Measurements from ENCODE around the gene NRK. TPM values are rescaled to one million over a fixed set of nuclear protein-coding genes. Genes with fewer than 3 reads are reported as not detected.
"Not testable (repeated sequence)": the region's sequence is repeated elsewhere in the genome, so short reads cannot be mapped to it uniquely, and the experiment has no call there.

The NRK gene
- not detected for polyA plus RNA-seq (ENCODE audit: low read depth in 6 of 6)

GRCh38 chrX:105822138-105823091, at the start of gene NRK:
TSS of gene NRK (plus strand) at chrX:105822539. CDS start at chrX:105822846, 307 bp downstream.
- peaks cover 0 to 24% (median 5%) of the 10 kb centered on the region in 7 donors for H3K9me3 Mint-ChIP-seq
- peaks cover 0 to 7% of the 10 kb centered on the region in 2 donors for H3K36me3 Mint-ChIP-seq
- no peak within 1 kb of the TSS for H3K27ac Mint-ChIP-seq
- peaks cover 7 to 33% (median 26%) of the 10 kb centered on the region in 3 donors for H3K27me3 Mint-ChIP-seq
- no peak for DNase-seq
- no peak for ATAC-seq (ENCODE audit: low read depth in 2 of 2)
- peak within 1 kb of the TSS in 1 of 8 donors; percentile 51 for H3K4me3 Mint-ChIP-seq
- H3K4me1 Mint-ChIP-seq: no peaks in the 10 kb centered on the region

DNA sequence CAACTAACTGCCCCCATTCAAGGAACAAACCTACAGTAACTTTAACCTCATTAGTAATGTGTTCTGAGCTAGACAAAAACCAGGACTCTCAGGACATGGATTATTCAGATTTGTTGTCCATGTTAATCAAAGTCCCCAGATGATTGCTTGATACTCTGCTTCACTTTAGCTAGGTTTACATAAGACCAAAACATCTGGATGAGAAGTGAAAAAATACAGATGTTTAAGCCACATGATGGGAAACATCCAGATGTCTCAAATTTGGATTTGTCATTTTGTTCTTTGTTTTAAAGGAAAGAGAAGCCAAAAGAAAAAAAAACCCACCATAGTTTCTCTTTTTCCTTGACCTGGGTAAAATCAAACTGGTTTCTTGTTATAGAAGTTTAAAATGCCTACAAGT, 48.5 kb upstream of the NRK start:
- DNase-seq: no peak
- no peaks in the 10 kb centered on the region for H3K36me3 Mint-ChIP-seq
- H3K4me1 Mint-ChIP-seq: no peaks in the 10 kb centered on the region
- H3K9me3 Mint-ChIP-seq: peaks cover 0 to 4% (median 0%) of the 10 kb centered on the region in 7 donors
- H3K4me3 Mint-ChIP-seq: no peak overlapping the region
- no peak overlapping the region for H3K27ac Mint-ChIP-seq
- no peak for ATAC-seq (ENCODE audit: low read depth in 2 of 2)
- H3K27me3 Mint-ChIP-seq: no peaks in the 10 kb centered on the region

GRCh38 chrX:105775679-105776078, 46.7 kb upstream of the NRK start:
- ATAC-seq (ENCODE audit: low read depth in 2 of 2): no peak
- H3K4me1 Mint-ChIP-seq: no peaks in the 10 kb centered on the region
- H3K36me3 Mint-ChIP-seq: no peaks in the 10 kb centered on the region
- no peak overlapping the region for H3K27ac Mint-ChIP-seq
- H3K27me3 Mint-ChIP-seq: no peaks in the 10 kb centered on the region
- H3K4me3 Mint-ChIP-seq: no peak overlapping the region
- no peak for DNase-seq
- H3K9me3 Mint-ChIP-seq: peaks cover 0 to 3% (median 0%) of the 10 kb centered on the region in 7 donors

DNA sequence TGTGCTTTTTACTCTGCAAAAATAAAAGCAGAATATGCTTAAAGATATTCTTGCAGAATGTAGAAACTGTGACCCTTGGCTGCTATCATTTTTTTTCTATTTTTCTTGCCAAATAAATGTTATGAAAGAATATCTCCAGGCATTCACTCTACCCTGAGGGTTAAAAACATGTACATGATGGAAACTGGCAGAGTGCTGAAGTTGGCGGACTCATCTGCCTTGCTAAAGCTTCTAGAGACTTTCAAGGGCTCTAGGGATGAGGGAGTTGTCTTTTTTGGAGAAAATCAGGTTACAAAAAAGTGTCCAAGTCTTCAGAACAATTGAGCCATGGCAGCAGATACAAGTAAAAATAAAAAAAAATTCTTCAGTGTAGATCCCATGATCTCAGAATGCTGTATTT, 40.5 kb upstream of the NRK start:
- Mint-ChIP-seq H3K4me1 (no peaks in the 10 kb centered on the region), H3K27me3 (no peaks in the 10 kb centered on the region), H3K9me3 (peaks cover 0 to 4% (median 1%) of the 10 kb centered on the region in 7 donors), H3K27ac (no peak overlapping the region), H3K36me3 (no peaks in the 10 kb centered on the region), H3K4me3 (no peak overlapping the region)
- ATAC-seq (ENCODE audit: low read depth in 2 of 2) (no peak), DNase-seq (no peak)

GRCh38 chrX:105796877-105797276, 25.5 kb upstream of the NRK start:
- not testable (repeated sequence) for H3K36me3 Mint-ChIP-seq; H3K27ac Mint-ChIP-seq; H3K27me3 Mint-ChIP-seq; H3K4me1 Mint-ChIP-seq; H3K9me3 Mint-ChIP-seq; H3K4me3 Mint-ChIP-seq; DNase-seq; ATAC-seq (ENCODE audit: low read depth in 2 of 2)

DNA sequence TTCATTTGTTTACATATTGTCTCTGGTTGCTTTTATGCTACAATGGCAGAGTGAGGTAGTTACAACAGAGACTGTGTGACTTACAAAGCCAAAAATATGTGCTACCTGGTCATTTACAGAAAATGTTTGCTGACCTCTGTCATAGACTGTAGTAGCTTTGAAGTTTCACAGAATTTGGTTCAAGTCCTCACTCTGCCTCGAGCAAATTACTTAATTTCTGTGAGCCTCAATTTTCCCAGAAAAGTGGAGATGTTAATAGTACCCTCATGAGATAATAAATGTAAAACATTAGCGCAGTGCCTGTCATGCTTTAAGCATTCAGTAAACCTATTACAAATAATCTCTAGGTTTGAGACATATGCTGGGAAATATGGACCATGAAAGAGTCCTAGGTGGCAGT, 18.4 kb upstream of the NRK start:
- DNase-seq (no peak), ATAC-seq (ENCODE audit: low read depth in 2 of 2) (no peak)
- no peaks in the 10 kb centered on the region for H3K36me3 Mint-ChIP-seq
- no peak overlapping the region for H3K4me3 Mint-ChIP-seq
- H3K27me3 Mint-ChIP-seq: no peaks in the 10 kb centered on the region
- no peak overlapping the region for H3K27ac Mint-ChIP-seq
- H3K4me1 Mint-ChIP-seq: no peaks in the 10 kb centered on the region
- peaks cover 0 to 40% (median 14%) of the 10 kb centered on the region in 7 donors for H3K9me3 Mint-ChIP-seq

- H3K27me3 Mint-ChIP-seq; ATAC-seq (ENCODE audit: low read depth in 2 of 2); DNase-seq; H3K4me3 Mint-ChIP-seq; H3K27ac Mint-ChIP-seq; H3K4me1 Mint-ChIP-seq; H3K36me3 Mint-ChIP-seq: not testable (repeated sequence)
- peaks cover 0 to 50% (median 16%) of the 10 kb centered on the region in 7 donors for H3K9me3 Mint-ChIP-seq
Measured at GRCh38 chrX:105805655-105806054, 16.7 kb upstream of the NRK start.

GRCh38 chrX:105816517-105816916, 5.8 kb upstream of the NRK start:
- peaks cover 2 to 20% (median 5%) of the 10 kb centered on the region in 7 donors for H3K9me3 Mint-ChIP-seq
- DNase-seq (no peak), ATAC-seq (ENCODE audit: low read depth in 2 of 2) (no peak)
- H3K36me3 Mint-ChIP-seq: peaks cover 0 to 7% of the 10 kb centered on the region in 2 donors
- H3K27me3 Mint-ChIP-seq: peaks cover 7 to 31% (median 13%) of the 10 kb centered on the region in 3 donors
- H3K27ac Mint-ChIP-seq: peak overlapping the region in 1 of 6 donors; percentile 38
- no peak overlapping the region for H3K4me3 Mint-ChIP-seq
- H3K4me1 Mint-ChIP-seq: no peaks in the 10 kb centered on the region

DNA sequence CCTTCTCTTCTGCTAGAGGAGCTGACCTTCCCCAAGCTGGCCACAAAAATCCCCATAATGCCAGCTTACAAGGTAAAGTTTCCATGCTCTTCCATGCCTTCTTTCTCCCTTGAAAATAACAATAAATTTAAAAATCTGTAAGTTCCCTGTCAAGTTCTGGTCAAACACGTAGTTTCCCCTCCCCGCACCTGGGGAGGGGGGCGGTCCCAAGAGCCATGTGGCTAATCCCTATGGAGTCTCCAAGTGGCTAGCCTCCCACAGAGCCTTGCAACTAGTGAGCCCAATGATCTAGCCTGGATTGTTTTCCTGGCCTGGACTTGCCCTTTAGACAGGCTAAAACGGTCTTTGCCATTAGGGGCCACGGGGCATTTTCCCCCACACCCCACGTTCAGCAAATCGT, 2.1 kb upstream of the NRK start:
- Mint-ChIP-seq H3K4me3 (no peak overlapping the region), H3K27me3 (peaks cover 7 to 35% (median 26%) of the 10 kb centered on the region in 3 donors), H3K4me1 (no peaks in the 10 kb centered on the region), H3K9me3 (peaks cover 0 to 29% (median 5%) of the 10 kb centered on the region in 7 donors), H3K27ac (no peak overlapping the region), H3K36me3 (peaks cover 0 to 7% of the 10 kb centered on the region in 2 donors)
- DNase-seq: no peak
- ATAC-seq (ENCODE audit: low read depth in 2 of 2): no peak

DNA sequence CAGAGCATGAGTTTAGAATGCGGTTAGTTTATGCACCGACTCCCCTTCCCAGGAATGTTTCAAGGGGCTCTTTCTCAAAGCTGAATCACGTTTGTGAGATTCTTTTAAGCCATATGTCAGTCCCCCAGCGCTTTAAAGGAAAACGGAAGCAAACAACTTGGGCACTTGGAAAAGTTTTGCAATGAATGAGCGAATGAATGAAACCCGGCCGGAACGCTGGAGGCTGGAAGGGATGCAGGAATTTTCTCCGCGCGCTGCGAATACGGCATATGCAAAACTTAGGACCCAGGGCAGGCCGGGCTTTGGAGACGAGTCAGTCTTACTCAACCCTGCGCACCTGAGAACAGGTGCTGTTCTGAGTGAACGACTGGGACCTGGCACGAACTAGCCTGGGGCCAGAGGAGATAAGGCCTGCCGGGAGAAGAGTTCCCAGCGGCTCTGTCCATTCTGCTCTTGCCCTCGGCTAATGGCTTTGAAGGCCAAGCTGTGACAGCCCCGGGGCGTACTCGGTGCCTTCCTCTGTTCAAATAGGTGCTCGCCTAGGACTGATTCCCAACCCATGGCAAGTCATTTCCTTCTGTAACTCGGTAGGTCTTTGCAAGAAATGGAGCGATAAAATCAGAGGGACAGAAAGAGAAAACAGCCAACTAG, 743 bp upstream of the NRK start:
- Mint-ChIP-seq H3K36me3 (peaks cover 0 to 7% of the 10 kb centered on the region in 2 donors), H3K9me3 (peaks cover 0 to 25% (median 5%) of the 10 kb centered on the region in 7 donors), H3K4me3 (no peak overlapping the region), H3K27me3 (peaks cover 7 to 33% (median 26%) of the 10 kb centered on the region in 3 donors), H3K4me1 (no peaks in the 10 kb centered on the region), H3K27ac (no peak overlapping the region)
- DNase-seq (no peak), ATAC-seq (ENCODE audit: low read depth in 2 of 2) (no peak)

GRCh38 chrX:105823092-105823455, 735 bp downstream of the NRK start:
- H3K36me3 Mint-ChIP-seq: peaks cover 0 to 7% of the 10 kb centered on the region in 2 donors
- no peak overlapping the region for H3K27ac Mint-ChIP-seq
- H3K4me1 Mint-ChIP-seq: no peaks in the 10 kb centered on the region
- peaks cover 7 to 33% (median 26%) of the 10 kb centered on the region in 3 donors for H3K27me3 Mint-ChIP-seq
- ATAC-seq (ENCODE audit: low read depth in 2 of 2) (no peak), DNase-seq (no peak)
- peak overlapping the region in 1 of 8 donors; percentile 51 for H3K4me3 Mint-ChIP-seq
- peaks cover 0 to 22% (median 5%) of the 10 kb centered on the region in 7 donors for H3K9me3 Mint-ChIP-seq

- DNase-seq (no peak), ATAC-seq (ENCODE audit: low read depth in 2 of 2) (no peak)
- Mint-ChIP-seq H3K9me3 (peaks cover 0 to 9% (median 0%) of the 10 kb centered on the region in 7 donors), H3K4me3 (no peak overlapping the region), H3K36me3 (no peaks in the 10 kb centered on the region), H3K4me1 (no peaks in the 10 kb centered on the region), H3K27me3 (no peaks in the 10 kb centered on the region), H3K27ac (no peak overlapping the region)
Measured at GRCh38 chrX:105829011-105829410, 6.7 kb downstream of the NRK start.

DNA sequence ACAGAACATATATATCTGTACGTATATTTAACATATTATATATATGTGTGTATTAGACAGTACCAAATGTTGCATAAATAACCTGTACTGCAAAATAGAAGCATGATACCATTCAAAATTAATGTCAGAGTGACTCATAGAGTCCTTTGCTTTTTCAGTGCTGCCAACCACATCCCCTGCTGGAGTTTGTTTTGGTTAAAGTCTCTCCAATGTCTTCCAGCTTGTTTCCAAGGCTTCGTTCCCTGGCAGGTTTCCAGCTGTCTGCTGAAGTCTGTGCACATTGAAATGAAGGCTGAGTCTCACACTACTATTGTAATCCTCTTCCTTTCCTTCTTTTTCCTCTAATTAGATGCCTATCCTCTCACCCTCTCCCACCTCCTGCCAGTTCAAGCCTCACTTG, 14.9 kb downstream of the NRK start:
- ATAC-seq (ENCODE audit: low read depth in 2 of 2): no peak
- Mint-ChIP-seq H3K27me3 (no peaks in the 10 kb centered on the region), H3K4me3 (no peak overlapping the region), H3K4me1 (no peaks in the 10 kb centered on the region), H3K36me3 (no peaks in the 10 kb centered on the region), H3K27ac (no peak overlapping the region), H3K9me3 (no peaks in the 10 kb centered on the region)
- no peak for DNase-seq

- no peaks in the 10 kb centered on the region for H3K4me1 Mint-ChIP-seq
- no peak overlapping the region for H3K4me3 Mint-ChIP-seq
- ATAC-seq (ENCODE audit: low read depth in 2 of 2): no peak
- no peak overlapping the region for H3K27ac Mint-ChIP-seq
- H3K36me3 Mint-ChIP-seq: no peaks in the 10 kb centered on the region
- DNase-seq: no peak
- H3K9me3 Mint-ChIP-seq: peaks cover 0 to 4% (median 1%) of the 10 kb centered on the region in 7 donors
- no peaks in the 10 kb centered on the region for H3K27me3 Mint-ChIP-seq
Measured at GRCh38 chrX:105845631-105846030, 23.3 kb downstream of the NRK start.
